ENCODE measurements around the gene KNOP1.

The KNOP1 gene

GRCh38 chr16:19717741-19718623 is at the start of gene KNOP1, which contains the start of gene IQCK:
Gene KNOP1, minus strand, starts transcription at chr16:19718227. Its CDS starts 3,192 bp downstream, at chr16:19715035.
Gene IQCK, plus strand, starts transcription at chr16:19718271. Its CDS starts 36 bp downstream, at chr16:19718307.
- DNase-seq, result peak; percentile 86

- no peak for DNase-seq
Observed at GRCh38 chr16:19767497-19767896, 49.5 kb upstream of the KNOP1 start.

GRCh38 chr16:19766988-19767387 is 49.0 kb upstream of the KNOP1 start:
- no peak for DNase-seq

DNA sequence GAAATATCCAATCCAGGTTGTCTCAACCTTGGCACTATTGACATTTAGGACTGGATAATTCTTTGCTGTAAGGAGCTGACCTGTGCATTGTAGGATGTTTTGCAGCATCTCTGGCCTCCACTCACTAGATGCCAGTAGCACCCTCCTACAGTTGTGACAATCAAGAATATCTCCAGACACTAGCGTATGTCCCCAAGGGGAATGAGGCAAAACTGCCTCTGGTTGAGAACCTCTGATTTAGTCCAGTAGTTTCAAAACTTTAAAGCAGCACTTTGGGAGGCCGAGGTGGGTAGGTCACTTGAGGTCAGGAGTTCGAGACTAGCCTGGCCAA is 48.5 kb upstream of the KNOP1 start:
- DNase-seq, result no peak

DNA sequence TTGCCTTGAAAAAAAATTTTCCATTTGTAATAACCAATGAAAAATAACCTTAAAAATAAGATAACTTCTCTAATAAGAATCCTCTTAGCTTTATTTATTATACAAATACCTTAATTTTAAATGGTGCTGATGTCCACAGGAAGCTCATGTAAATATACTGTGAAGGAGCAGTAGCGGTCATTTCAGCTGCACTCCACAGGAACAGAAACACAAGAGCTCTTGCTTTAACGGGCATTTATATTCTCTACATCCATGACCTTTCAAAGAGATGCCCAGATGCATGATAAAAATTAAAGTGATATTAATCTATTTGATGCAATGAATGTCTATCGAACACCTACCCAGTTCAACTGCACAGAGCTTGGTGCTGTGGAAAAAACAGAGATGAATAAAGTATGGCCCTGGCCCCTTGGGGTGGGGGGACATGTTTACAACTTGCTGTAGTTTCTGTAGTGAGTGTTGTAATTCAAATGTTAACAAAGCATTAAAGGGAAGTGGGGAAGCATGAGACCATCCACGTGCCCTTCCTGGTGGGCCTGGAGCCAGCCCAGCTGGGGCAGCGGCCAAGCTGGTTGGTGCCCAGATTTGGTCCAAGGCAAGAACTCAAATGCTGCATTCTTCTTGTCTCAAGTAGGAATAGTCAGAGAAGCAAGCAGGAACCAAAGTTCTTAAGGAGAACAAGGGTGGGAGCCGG is 48.0 kb upstream of the KNOP1 start:
- no peak for DNase-seq

DNA sequence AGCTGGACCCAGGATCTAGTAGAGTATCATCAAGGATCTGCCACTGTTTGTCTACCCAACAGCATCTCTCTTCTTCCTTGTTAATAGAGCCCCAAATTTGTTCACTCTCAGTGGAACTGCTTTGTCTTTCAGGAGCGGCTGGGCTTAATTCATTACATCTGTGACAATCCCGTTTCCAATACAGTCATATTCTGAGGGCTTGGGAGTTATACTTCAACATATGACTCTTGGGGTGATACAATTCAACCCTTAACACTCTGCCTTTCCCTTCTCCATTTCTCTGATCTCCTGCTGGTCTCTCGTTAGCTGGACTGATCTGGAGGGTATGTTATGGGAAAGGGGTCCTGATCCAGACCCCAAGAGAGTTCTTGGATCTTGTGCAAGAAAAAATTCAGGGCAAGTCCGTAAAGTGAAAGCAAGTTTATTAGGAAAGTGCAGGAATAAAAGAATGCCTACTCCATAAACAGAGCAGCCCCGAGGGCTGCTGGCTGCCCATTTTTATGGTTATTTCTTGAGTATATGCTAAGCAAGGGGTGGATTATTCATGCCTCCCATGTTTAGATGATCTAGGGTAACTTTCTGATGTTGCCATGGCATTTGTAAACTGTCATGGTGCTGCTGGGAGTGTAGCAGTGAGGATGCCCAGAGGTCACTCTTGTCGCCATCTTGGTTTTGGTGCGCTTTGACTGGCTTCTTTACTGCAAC is 42.5 kb upstream of the KNOP1 start:
- DNase-seq, result no peak

DNA sequence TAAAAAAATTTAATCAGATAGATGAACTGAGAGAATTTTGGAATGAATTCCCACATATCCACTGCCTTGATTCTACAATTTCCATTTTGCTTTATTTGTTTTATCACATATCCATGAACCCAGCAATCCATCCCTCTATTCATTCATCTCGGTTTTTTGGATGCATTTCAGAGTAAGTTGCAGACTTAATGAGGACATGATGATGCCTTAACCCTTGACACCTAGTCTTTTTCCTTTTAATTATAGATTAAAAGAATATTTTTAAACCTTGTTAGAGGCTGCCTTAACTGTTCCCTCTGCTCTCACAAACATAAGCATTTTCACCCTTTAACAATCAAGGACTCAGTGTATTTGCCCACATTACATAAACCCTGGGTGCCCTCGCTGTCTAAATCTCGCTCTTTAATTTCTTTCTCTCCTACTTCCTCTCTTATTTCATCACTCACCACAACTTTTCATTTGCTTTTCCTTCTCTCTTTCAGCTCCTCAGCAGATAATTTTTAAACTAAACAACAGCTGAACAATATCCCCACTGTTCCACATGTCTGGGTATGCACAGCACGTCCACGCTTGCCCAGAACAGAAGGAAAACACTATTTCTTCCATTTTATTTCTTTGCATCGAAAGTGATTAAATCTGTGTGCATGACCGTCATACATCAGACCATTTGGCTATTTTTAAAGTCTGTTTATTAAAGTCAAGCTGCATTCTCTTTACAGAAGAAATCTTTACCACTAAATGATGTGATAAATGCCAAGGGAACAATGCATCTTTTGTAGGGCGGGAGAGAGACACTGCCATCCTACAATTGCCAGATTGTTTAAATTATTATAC is 40.0 kb upstream of the KNOP1 start:
- no peak for DNase-seq

DNA sequence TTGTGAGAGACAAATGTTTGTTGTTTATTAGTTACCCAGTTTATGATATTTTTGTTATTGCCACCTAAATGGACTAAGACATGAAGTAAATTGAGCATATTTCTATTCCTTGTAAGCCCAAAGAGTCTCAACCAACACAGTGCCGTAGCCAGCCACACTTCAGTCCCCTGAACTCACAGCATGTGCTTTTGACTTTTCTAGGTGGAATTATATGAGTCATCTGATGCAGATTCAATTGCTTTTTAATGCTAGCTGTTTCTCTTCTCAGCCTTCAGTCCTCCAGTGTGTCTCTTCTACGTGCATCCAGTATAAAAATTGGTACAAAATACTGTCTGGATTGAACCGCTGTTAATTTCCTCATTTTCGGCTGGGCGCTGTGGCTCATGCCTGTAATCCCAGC is 39.0 kb upstream of the KNOP1 start:
- DNase-seq, result peak; percentile 19

- no peak for DNase-seq
Observed at GRCh38 chr16:19755268-19755667, 37.2 kb upstream of the KNOP1 start.

DNA sequence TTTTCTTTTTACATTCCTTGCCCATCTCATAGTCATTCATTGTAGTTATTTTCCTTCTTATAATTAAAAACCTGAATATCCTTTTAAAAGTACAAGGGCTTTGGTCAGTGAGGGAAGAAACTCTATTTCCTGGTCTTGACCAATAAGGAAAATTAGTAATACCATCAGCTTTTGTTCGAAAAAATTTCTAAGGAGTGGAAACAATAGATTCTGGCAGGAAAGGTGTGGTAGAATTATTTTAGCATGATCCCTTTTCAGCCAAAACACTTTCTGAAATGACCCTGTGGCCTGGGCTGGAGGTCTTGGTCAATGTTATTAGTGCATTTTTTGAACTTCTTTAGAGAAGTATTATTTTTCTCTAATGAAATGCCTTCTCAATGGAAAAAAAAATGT is 36.6 kb upstream of the KNOP1 start:
- DNase-seq, result no peak

DNA sequence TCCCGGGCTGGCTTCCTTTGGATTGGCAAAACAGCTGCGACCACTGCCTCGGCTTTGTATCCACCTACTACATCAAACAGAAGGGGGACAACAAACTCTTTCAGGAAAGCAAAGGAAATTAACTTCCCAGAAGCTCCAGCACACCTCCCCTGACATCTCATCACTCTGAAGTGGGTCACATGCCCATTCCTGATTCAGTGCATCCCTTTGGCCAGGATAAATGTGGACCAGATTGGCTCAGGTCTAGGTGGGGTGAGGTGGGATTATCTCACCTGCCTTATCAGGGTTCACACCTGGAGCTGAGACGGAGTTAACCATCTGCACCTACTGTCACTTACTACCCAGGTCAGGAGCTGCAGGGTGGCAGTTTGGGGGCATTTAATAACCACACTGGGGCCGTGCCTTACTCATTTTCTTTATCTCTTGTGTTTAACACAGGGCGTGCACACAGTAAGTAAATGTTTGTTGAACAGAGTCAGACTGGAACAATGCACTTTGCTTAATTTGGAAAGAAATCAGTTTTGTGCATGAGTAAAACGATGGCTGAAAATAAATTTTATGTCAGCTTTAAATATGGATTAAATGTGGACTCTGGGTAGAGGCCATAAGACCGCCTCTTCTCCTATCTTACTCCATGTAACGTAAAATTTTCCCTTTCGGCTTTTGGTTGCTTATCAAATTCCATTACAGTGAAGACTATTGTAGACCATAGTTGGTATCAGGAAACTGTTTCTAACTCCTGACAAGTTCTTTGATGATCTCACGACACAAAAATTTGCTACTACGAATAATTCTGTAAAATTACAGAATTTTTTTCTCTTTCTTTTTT is 36.0 kb upstream of the KNOP1 start:
- peak; percentile 35 for DNase-seq

- no peak for DNase-seq
Observed at GRCh38 chr16:19751478-19752385, 33.7 kb upstream of the KNOP1 start.

GRCh38 chr16:19749571-19750080 is 31.6 kb upstream of the KNOP1 start:
- no peak for DNase-seq

- no peak for DNase-seq
Observed at GRCh38 chr16:19748389-19749168, 30.6 kb upstream of the KNOP1 start.

DNA sequence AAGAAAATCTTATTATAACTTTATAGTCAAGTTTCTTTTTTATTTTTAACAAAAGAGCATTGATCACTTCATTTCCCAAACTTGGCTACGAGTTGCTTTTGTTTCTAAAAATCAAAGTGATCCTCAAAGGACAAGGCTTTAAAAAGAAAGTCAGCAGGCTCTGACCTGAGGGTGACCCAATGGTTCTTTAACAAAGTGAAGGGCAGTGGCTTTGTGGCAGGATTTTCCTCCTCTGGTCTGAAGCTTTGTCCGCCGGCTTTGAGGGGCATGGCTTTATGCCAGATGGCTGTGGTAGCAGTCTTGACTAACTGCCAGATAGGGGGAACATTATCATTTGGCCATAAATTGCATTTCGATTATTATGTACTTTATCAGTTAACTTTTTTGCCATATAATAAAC is 28.5 kb upstream of the KNOP1 start:
- DNase-seq, result no peak

DNA sequence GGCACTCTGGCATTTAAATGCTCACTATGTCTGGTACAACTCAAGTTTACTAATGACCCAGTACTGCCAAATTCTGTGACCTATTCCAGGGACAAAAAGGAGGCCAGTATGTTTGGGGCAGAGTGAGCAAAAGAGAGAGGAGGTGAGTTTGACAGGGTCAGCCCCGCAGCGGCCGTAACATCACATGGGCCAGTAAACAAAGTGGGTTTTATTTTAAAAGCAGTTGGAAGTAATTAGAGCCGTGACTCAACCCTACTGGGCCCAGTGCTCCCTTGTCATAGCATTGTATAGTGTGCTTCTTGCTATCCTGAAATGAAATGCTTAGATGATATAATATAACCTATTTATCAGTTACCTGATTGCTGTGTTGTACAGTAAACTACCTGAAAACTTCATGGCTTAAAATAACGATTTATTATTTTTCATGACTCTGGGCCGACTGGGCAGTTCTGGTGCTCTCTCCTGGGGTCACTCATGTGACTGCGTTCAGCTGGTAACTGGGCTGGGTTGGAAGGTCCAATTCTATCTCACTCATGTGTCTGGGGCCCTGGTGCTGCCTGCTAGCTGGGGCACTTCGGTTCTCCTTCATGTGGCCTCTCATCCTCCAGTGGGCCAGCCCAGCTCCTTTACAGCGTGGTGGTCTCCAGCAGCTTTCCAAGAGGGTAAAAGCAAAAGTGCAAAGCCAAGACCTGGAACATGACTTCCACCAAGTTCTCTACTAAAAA is 27.4 kb upstream of the KNOP1 start:
- no peak for DNase-seq

DNA sequence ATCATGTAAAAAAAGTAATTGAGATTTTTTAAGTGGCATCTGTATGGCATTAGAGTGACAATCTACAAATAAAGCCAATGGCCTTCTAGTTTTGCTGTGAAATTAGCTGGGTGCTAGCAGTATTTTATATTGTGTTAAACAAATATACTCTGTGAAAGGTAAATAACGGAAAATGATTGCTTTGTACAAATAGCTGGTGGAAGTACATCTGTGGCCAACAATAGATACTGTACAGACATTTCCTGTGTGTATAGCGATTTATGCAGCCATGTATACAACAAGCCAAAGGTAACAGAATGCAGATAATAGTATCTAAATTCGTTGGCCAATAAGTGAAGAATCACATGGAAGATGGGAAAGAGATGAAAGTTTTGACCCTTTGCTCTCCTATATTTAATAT is 26.6 kb upstream of the KNOP1 start:
- no peak for DNase-seq

- no peak for DNase-seq
Observed at GRCh38 chr16:19743816-19744159, 25.8 kb upstream of the KNOP1 start.

GRCh38 chr16:19741354-19741753 is 23.3 kb upstream of the KNOP1 start:
- no peak for DNase-seq
